SK-N-DZ (cell line): ENCODE results near the gene CBR3.

Experiments
- DNase-seq: peaks from one replicate; pipeline ENCODE4 v3.0.0-alpha.2; 2015; ENCODE audit warnings: low spot score

The CBR3 gene

DNA sequence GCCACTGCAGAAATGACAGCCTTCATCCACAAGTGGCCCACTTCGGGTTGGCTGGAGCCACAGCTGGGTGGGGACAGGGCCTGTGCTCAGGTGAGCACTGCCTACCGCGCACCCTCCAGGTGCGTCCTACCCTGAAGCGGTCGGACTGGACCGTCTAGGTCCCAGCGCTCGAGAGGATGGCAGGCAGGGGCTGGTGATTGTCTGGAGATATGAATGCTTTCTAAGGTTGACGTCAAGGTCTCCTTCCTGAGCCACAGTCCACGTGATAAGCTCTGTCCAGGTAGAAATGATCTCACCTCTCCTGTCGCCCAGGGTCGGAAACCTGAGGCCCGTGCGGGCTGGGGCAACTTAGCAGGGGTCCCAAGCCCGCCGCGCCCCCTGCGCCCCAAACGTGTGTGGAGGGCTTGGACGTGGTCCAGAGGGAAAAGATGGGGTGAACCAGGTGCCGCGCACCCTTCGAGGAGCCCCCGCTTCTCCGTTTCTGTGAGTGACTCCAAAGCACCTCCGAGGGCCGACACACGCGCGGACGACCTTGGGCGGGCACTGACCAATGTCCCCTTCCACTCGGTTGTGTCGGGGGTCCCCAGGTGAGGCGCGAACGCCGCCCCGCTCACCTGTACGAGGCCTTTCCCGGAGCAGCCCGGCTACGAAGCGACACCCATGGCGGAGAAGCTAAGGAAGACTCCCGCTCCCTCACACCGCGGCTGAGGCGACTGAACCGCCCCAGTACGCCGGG lies 20.9 kb downstream of the CBR3 start:
- DNase-seq: peak; percentile 17

DNA sequence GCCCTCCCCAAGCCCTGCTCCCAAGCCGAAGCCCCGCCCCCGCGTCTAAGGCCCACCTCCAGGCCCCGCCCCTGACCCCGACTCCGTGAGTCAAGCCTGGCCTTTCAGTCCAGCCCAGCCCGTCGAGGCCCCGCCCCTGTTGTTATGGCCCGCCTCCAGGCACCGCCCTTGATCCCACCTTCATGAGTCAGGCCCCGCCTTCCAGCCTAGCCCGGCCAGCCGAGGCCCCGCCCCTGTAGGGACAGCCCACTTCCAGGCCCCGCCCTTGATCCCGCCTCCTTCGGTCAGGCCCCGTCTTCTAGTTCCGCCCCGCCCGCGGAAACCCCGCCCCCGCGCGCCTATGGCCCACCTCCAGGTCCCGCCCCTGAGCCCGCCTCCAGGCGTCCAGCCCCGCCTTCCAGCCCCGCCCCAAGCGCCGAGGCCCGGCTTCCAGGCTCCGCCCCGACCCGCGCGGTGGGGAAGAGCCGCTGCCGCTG lies 21.5 kb downstream of the CBR3 start:
- peak; percentile 94 for DNase-seq

DNA sequence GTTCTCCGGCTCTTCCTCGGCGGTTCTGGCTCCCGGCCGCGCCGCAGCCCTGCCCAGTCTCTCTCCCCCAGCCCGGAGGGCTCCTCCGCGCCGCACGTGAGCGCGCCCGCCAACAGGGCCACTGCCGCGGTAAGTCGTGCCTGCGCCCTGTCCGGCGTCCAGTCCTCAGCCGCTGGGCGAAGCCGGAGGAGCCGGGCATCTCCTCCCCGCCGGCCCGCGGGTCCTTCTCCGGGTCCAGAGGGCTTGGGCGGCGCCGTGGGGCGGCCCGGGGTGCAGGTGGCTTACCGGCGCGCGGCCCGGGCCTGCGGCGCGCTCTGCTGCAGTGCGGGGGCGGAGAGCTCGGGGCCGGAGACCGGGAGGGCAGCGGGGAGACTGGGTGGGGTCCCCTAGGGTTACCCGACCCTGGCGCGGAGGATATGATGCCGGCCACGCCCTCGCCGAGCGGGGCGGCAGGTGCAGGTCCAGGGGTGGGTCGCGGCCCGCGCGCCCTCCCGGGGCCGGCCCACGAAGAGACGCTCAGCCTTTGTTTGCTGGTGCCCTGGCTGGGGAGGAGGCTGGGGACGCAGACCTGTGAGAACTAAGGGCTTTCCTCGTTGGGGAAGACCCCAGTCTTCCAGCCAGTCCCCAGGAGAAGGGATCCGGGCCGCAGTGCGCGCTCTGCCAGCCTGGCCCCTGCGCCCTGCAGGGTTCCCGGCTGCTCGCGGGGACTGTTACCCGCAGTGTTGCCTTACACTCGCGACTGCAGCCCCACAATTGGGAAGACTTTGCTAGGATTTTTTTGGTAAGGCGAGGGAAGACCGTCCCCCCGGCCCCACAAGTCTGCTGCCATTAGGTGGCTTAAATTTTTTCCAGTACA lies 22.2 kb downstream of the CBR3 start, which contains the start of gene DOP1B:
DOP1B (plus strand) TSS at position 10 of the 856 bp plus-strand sequence. CDS start 7,910 bp downstream, outside the sequence.
- peak; percentile 37 for DNase-seq

DNA sequence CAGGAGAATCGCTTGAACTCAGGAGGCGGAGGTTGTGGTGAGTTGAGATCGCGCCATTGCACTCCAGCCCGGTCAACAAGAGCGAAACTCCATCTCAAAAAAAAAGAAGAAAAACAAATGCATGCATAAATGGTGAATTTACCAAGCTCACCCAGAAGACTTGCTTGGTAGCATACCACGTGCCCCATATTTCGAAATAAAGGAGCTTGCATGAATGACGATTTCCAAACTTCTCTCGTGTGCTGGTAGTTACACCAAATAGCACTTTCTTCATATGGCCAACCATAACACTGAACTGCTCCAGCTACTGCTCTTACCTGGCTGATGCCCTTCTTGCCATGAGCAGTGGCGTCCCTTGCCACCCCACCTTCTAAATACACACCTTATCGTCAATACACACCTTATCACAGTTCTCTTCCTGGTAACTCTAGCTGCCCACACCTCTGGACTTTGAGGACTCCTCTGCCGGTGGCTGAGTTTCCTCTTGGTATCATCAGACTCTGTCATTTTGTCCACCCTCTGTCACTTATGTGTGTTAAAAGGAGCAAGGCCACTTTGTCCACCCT lies 24.6 kb downstream of the CBR3 start:
- DNase-seq: no peak

DNA sequence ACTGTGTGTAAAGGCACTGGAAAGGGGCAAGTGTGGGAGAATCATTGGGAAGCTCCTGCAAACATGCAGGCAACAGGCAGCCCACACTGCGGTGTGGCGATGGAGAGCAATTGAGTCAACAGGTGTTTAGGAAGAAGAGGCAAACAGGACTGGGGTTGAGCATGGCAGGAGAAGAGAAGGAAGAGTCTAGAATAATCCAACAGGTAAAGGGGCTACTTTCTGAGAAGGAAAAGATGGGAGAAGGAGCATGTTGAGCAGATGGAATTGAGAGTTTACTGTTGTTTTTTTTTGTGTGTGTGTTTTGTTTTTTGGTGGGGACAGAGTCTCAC lies 25.9 kb downstream of the CBR3 start:
- DNase-seq: no peak

DNA sequence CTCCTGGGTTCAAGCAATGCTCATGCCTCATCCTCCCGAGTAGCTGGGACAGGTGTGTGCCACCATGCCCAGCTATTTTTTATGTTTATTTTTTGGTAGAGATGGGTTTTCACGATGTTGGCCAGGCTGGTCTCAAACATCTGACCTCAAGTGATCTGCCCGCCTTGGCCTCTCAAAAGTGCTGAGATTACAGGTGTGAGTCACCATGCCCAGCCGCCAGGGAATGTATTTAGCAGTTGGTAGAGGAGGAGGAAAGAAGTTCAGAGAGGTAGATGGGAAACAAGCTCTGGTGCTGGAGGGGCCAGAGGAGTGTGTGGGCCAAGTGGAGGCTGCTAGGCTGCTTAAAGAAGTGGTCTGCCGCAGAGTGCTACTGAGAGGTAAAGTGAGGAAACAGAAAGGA lies 27.8 kb downstream of the CBR3 start:
- no peak for DNase-seq

DNA sequence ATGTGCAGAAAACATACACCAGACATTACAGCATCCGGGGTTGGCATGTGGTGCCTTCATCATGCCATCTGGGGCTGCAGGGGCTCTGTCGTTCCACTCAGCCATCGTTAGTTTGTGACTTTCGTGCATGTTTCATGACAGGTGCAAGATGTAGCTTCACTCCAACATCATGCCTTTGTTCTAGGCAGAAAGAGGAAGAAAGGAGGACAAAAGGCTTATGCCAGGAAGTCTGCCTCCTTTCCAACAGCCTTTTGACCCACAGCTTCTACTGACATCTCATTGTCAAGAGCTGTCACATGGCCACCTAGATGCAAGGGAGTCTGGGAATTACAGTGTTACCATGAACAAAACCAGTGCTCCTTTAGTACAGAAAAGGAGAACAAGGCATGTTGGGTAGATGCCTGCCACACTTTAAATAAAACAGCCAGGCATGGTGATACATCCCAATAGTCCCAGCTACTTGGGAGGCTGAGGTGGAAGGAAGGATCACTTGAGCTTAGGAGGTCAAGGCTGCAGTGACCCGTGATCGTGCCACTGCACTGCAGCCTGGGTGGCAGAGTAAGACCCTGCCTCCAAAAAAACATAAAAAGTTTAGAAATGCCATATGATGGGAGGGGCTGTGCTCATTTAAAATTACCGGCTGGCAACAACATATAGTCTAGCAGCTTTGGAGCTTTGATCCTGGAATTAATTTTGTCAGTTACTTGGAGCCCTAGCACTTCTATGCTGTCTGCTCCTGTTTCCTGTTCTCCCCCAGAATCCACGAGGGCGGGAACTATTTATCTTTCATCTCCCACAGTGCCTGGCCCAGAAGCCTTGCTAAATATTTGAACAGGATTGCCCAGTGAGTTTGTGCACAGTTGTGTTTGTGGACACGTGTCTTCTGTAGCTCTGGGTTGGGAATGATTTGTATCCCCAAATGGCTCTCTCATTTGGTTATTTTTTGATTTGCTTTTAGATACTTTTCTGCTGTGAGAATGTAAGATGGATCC lies 29.2 kb downstream of the CBR3 start:
- DNase-seq: no peak

DNA sequence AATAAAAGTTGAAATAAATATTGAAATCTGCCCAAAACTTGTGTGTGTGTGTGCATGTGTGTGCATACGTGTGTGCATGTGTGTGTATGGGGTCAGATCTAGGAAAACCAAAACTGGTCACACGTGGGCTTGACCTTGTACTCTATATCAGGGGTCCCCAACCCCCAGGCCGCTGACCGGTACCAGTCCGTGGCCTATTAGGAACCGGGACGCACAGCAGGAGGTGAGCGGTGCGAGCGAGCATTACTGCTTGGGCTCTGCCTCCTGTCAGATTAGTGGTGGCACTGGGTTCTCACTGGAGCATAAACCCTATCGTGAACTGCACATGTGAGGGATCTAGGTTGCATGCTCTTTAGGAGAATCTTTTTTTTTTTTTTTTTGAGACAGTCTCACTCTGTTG lies 30.5 kb downstream of the CBR3 start:
- DNase-seq: no peak

DNA sequence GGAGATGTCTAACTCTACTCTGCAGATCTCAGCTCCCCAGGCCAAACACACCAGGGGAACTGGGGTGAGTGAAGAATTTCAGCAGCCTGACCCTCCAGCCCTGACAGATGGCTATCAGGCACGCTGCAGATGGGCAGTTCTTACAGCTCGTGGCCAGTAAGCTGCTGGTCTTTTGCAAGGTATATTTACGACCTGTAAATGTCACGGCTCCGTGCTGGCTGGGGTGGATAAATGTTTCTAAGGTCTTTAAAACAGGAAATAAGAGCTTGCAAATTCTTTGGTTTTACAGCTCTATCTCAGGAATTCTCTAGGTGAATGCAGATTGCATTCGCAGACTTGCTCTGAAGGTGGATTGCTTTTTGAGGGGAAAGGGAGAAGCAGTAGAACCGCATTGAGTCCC lies 31.8 kb downstream of the CBR3 start:
- DNase-seq: no peak

DNA sequence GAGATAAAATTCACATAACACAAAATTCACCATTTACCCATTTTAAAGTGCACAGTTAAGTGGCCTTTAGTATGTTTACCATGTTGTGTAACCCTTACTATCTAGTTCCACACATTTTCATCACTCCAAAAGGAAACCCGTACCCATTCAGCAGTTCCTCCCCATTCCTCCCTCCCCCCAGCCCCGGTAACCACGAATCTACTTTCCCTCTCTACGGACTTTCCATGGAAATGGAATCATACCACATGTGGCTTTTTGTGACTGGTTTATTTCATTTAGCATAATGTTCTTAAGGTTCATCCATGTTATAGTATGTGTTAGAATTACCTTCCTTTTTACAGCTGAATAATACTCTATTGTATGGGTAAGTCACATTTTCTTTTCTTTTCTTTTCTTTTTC lies 32.7 kb downstream of the CBR3 start:
- DNase-seq: no peak

DNA sequence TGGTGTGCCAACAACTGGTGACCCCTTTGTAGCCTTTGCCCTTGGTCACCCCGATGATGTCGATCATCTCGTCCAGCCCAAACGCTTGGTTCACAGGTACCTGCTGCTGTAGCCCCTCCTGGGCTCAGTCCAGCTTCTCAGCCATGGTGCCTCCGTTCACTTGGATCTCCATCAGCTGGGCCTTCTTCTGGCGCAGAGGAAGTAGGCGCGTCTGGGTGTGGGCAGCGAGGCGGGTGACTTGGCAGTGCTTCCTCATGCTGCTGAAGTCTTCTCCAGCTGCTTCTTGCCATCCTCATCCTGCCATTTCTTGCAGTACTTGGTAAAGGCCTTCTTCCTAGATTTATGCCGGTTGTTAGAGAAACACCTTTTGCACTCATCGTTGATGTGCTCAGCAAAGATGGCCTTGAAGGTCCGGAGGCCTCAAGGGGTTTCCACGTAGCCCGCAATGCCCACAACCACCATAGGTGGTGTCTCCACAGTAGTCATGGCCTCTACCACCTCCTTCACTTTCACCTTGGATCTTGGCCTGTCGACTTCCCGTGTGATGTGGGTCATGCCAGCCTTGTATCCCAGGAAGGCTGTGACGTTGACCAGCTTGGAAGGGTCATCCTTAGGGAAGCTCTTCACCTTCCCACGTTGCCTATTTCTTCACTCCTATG lies 34.7 kb downstream of the CBR3 start:
- no peak for DNase-seq

DNA sequence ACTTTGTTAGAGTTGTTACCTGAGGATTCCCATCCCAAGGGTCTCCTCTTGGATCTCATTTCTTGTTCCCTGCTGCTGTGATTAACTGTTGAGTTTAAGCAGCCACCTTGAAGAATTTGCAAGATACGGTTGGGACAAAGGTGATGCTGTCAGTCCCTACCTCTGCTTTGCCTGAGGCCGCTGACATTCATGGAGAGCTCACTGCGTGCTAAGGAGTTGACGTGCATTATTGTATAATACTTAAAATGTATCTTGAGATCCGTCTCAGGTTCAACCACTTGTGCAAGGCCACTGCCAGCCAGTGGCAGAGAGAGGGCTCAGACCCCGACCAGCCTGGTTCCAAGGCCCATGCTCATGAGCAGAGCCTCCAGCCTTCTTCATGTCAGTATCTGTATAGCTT lies 35.9 kb downstream of the CBR3 start:
- no peak for DNase-seq

DNA sequence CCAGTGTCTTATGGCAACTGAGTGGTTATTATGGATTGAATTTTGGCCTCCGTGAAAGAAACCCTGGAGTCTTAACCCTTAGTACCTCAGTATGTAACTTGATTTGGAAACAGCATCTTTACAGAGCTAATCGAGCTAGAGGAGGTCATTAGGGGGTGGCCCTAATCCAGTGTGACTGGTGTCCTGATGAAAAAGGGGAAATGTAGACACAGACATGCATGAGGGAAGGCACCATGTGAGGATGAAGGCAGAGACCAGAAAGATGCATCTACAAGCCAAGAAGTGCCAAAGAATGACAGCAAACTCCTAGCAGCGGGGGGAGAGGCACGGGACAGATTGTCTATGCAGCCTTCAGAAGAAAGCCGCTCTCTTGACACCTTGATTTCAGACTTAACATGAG lies 36.5 kb downstream of the CBR3 start:
- DNase-seq: no peak

DNA sequence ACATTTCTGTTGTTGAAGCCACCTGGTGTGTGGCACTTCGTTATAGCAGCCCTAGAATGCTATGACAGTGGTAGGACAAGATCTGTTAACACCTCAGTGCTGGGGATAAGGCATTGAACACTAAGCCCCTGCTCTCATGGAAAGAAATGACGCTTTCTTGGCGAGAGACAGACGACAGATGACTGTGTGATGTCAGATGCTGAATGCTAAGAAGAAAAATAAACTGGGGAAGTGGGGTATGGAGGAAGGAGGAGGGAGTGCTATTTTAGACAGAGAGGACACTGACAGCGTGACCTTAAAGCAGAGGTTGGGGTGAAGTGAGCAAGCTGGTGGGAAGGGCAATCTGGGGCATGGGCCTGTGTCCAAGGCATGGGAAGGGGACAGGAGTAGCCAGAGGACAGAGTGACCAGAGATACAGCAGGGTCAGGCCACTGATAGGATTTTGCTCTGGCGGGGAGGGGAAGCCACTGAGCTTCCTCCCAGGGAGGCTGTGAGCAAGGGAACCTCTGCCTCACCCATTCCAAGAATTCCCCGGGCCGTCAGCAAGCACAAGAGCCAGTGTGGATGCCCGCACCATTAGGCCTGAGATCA lies 37.0 kb downstream of the CBR3 start:
- no peak for DNase-seq

DNA sequence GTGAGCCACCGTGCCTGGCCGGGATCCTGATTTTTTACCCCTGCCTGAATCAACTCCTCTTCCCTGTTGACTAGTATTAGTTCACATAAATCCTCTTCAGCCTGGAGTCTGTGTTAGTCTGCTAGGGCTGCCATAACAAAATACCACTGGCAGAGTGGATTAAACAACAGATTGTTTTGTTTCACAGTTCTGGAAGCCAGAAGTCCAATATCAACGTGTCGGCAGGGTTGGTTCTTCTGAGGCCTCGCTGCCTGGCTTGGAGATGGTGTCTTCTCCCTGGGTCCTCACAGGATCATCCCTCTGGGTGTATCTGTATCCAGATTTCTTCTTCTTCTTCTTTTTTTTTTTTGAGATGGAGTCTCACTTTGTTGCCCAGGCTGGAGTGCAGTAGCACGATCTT lies 39.9 kb downstream of the CBR3 start:
- DNase-seq: no peak

DNA sequence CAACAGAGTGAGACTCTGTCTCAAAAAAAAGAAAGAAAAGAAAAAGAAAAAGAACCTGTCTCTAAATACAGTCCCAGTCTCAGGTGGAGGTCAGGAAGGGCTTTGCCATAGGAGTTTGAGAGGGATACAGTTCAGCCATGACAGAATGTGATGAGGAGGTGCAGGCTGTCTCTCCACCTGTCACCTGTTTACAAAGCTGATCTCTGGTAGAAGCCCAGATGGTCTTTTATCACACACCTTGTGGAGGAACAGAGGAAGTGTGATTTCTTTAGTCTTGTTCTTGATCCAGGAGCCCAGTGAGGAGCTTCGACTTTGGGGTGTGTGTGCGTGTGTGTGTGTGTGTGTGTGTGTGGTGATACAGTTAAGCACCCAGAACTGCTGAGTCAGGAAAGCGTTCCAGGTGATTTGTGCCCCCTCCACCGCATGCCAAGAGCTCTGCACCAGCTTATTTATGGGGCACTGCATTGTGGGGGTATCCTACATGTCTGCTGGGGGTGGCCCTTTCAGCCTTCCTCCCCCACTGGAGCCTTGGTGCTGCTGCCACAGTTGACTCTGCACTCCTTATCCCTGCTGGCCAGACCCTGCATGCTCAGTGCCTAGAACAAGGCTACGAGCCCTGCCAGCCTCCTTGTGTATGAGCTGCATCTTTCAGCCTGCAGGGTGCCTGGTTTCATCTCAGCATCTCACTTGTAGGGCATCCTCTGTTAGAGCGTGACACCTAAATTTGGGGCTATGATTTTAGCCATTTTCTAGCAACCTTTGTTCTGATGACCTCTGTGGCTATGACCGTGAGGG lies 41.1 kb downstream of the CBR3 start:
- no peak for DNase-seq

DNA sequence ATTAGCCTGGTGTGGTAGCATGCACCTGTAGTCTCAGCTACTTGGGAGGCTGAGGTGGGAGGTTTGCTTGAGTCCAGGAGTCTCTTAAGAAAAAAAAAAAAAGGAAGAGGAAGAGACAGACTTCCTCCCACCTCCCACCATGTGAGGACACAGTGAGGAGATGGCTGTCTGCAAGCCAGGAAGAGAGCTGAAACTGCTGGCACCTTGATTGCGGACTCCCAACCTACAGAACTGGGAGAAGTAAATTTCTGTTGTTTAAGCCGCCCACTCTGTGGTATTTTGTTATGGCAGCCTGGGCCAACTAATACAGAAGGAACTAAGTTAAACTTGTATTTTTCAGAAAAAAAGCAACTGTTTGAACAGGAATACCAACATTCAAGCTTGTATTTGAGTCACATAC lies 43.5 kb downstream of the CBR3 start:
- no peak for DNase-seq

DNA sequence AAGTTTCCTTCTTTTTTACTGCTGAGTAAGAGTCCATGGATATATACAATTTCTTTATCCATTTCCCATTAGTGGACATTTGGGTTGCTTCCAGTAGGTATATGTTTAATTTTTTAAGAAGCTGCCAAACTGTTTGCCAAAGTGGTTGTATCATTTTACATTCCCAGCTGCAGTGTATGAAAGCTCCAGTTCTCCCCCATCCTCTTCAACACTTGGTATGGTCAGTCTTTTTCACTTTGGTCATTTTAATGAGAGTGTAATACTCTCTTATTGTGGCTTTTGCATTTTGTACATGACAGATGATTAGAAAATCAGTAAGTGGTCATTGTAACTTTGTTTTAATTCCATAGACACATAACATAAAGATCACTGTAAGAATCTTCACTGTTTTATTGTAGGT lies 44.3 kb downstream of the CBR3 start:
- no peak for DNase-seq

DNA sequence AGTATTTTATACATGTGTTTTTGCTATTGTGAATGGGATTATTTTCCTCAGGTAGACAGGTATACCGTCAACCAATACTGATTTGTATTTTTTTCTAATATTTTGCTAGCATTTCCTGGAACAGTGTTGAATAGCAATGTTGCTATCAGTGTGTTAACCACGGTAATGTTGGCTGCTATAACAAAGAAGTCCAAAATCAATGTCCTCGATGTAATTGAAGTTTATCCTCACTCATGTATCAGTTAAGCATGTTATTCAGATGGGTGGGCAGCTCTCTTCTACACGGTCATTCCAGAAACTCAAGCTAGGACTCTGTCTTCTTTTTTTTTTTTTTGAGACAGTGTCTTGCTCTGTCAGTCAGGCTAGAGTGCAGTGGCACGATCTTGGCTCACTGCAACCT lies 46.1 kb downstream of the CBR3 start:
- DNase-seq: no peak
